ENCODE measurements around the gene SCAMP4. TPM values are rescaled to one million over a fixed set of nuclear protein-coding genes. Genes with fewer than 3 reads are reported as not detected.

SCAMP4 gene
- total RNA-seq, 1 experiment from 2014 or later: 81.3 TPM

GRCh38 chr19:1932395-1932794 lies 27.2 kb downstream of the SCAMP4 start (continued):
- TF ChIP-seq, protein P1, sequence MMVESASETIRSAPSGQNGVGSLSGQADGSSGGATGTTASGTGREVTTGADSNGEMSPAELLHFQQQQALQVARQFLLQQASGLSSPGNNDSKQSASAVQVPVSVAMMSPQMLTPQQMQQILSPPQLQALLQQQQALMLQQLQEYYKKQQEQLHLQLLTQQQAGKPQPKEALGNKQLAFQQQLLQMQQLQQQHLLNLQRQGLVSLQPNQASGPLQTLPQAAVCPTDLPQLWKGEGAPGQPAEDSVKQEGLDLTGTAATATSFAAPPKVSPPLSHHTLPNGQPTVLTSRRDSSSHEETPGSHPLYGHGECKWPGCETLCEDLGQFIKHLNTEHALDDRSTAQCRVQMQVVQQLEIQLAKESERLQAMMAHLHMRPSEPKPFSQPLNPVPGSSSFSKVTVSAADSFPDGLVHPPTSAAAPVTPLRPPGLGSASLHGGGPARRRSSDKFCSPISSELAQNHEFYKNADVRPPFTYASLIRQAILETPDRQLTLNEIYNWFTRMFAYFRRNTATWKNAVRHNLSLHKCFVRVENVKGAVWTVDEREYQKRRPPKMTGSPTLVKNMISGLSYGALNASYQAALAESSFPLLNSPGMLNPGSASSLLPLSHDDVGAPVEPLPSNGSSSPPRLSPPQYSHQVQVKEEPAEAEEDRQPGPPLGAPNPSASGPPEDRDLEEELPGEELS (CRISPR knock-in tag; IDR thresholded peaks at IDR 0.05): no peak
- TF ChIP-seq OVOL2 (CRISPR knock-in tag; IDR thresholded peaks at IDR 0.05; ENCODE audit: borderline replicate concordance): no peak

- no peak for ATAC-seq
- TF ChIP-seq HMGA2 (CRISPR knock-in tag; IDR thresholded peaks at IDR 0.05): no peak
- TF ChIP-seq GABPB1 (CRISPR knock-in tag; IDR thresholded peaks at IDR 0.05): no peak
- TF ChIP-seq NFATC4 (CRISPR knock-in tag; IDR thresholded peaks at IDR 0.05): no peak
- TF ChIP-seq TEAD1 (CRISPR knock-in tag; IDR thresholded peaks at IDR 0.05): no peak
- no peak for TF ChIP-seq NFYB (CRISPR knock-in tag; conservative IDR thresholded peaks at IDR 0.05; ENCODE audit: low read depth)
- TF ChIP-seq, protein P2, sequence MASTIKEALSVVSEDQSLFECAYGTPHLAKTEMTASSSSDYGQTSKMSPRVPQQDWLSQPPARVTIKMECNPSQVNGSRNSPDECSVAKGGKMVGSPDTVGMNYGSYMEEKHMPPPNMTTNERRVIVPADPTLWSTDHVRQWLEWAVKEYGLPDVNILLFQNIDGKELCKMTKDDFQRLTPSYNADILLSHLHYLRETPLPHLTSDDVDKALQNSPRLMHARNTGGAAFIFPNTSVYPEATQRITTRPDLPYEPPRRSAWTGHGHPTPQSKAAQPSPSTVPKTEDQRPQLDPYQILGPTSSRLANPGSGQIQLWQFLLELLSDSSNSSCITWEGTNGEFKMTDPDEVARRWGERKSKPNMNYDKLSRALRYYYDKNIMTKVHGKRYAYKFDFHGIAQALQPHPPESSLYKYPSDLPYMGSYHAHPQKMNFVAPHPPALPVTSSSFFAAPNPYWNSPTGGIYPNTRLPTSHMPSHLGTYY (CRISPR knock-in tag; IDR thresholded peaks at IDR 0.05): no peak
- no peak for TF ChIP-seq CDX4 (CRISPR knock-in tag; IDR thresholded peaks at IDR 0.05; ENCODE audit: borderline replicate concordance)
- TF ChIP-seq ZNF671 (CRISPR knock-in tag; IDR thresholded peaks at IDR 0.05): no peak
- TF ChIP-seq, protein P3, sequence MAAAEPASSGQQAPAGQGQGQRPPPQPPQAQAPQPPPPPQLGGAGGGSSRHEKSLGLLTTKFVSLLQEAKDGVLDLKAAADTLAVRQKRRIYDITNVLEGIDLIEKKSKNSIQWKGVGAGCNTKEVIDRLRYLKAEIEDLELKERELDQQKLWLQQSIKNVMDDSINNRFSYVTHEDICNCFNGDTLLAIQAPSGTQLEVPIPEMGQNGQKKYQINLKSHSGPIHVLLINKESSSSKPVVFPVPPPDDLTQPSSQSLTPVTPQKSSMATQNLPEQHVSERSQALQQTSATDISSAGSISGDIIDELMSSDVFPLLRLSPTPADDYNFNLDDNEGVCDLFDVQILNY (CRISPR knock-in tag; IDR thresholded peaks at IDR 0.05): no peak
- TF ChIP-seq MXD4 (CRISPR knock-in tag; IDR thresholded peaks at IDR 0.05; ENCODE audit: borderline replicate concordance): no peak
- TF ChIP-seq CREM (CRISPR knock-in tag; IDR thresholded peaks at IDR 0.05): no peak
- TF ChIP-seq SMAD3 (CRISPR knock-in tag; IDR thresholded peaks at IDR 0.05; ENCODE audit: borderline replicate concordance): no peak
- TF ChIP-seq AR (CRISPR knock-in tag; IDR thresholded peaks at IDR 0.05): no peak
- TF ChIP-seq RELA (CRISPR knock-in tag; IDR thresholded peaks at IDR 0.05; ENCODE audit: borderline replicate concordance): no peak
- no peak for TF ChIP-seq CBFB (CRISPR knock-in tag; IDR thresholded peaks at IDR 0.05; ENCODE audit: low read depth)
- TF ChIP-seq ATF6 (CRISPR knock-in tag; IDR thresholded peaks at IDR 0.05): no peak
- Mint-ChIP-seq H3K27ac (no peak overlapping the region), H3K27me3 (ENCODE audit: low read depth) (peaks cover 23% of the 10 kb centered on the region), H3K36me3 (peaks cover 7% of the 10 kb centered on the region), H3K4me3 (no peak overlapping the region), H3K4me1 (no peaks in the 10 kb centered on the region), H3K9me3 (peaks cover 12% of the 10 kb centered on the region)
- no peak for DNase-seq (ENCODE audit: low spot score)
- POLR2A ChIA-PET: no interaction called here
- CTCF ChIA-PET: interaction anchor here (0.5 to 0.8 kb wide), 2 partner anchors 13 to 86 kb away, joined by 4 to 6 read pairs; no protein-coding TSS in a partner anchor
Observed at GRCh38 chr19:1933244-1933643, 28.0 kb downstream of the SCAMP4 start.
